ENCODE data around the gene KCNA10. TPM values are rescaled to one million over a fixed set of nuclear protein-coding genes. Genes with fewer than 3 reads are reported as not detected.
"Not testable (repeated sequence)": the region's sequence is repeated elsewhere in the genome, so short reads cannot be mapped to it uniquely, and the experiment has no call there.

Gene KCNA10
- total RNA-seq, 1 donor from 2014 or later, result not detected

GRCh38 chr1:110520827-110521226 lies 1.9 kb upstream of the KCNA10 start:
- peaks cover 19% of the 10 kb centered on the region for H3K27me3 Mint-ChIP-seq (ENCODE audit: unreplicated experiment)
- no peak for DNase-seq (ENCODE audit: extremely low spot score, unreplicated experiment)
- H3K9me3 Mint-ChIP-seq (ENCODE audit: unreplicated experiment), result no peaks in the 10 kb centered on the region
- no peak for TF ChIP-seq CTCF (IDR thresholded peaks at IDR 0.05)
- H3K4me3 Mint-ChIP-seq (ENCODE audit: unreplicated experiment), result no peak overlapping the region
- no peaks in the 10 kb centered on the region for H3K36me3 Mint-ChIP-seq (ENCODE audit: unreplicated experiment)
- no peak overlapping the region for H3K27ac Mint-ChIP-seq (ENCODE audit: unreplicated experiment)
- H3K4me1 Mint-ChIP-seq (ENCODE audit: unreplicated experiment), result no peaks in the 10 kb centered on the region

- no peak for TF ChIP-seq CTCF (IDR thresholded peaks at IDR 0.05)
- Mint-ChIP-seq H3K4me3 (ENCODE audit: unreplicated experiment) (no peak overlapping the region), H3K9me3 (ENCODE audit: unreplicated experiment) (no peaks in the 10 kb centered on the region), H3K4me1 (ENCODE audit: unreplicated experiment) (no peaks in the 10 kb centered on the region), H3K36me3 (ENCODE audit: unreplicated experiment) (no peaks in the 10 kb centered on the region), H3K27ac (ENCODE audit: unreplicated experiment) (no peak overlapping the region), H3K27me3 (ENCODE audit: unreplicated experiment) (peaks cover 3% of the 10 kb centered on the region)
- DNase-seq (ENCODE audit: extremely low spot score, unreplicated experiment), result no peak
Measured at GRCh38 chr1:110515891-110516290, 3.1 kb downstream of the KCNA10 start.

GRCh38 chr1:110515041-110515440 lies 3.9 kb downstream of the KCNA10 start:
- Mint-ChIP-seq H3K36me3 (ENCODE audit: unreplicated experiment) (no peaks in the 10 kb centered on the region), H3K4me1 (ENCODE audit: unreplicated experiment) (no peaks in the 10 kb centered on the region), H3K4me3 (ENCODE audit: unreplicated experiment) (no peak overlapping the region), H3K9me3 (ENCODE audit: unreplicated experiment) (no peaks in the 10 kb centered on the region), H3K27me3 (ENCODE audit: unreplicated experiment) (peaks cover 3% of the 10 kb centered on the region), H3K27ac (ENCODE audit: unreplicated experiment) (no peak overlapping the region)
- TF ChIP-seq CTCF (IDR thresholded peaks at IDR 0.05), result no peak
- no peak for DNase-seq (ENCODE audit: extremely low spot score, unreplicated experiment)

- Mint-ChIP-seq H3K27ac (ENCODE audit: unreplicated experiment) (no peak overlapping the region), H3K36me3 (ENCODE audit: unreplicated experiment) (no peaks in the 10 kb centered on the region), H3K27me3 (ENCODE audit: unreplicated experiment) (peaks cover 7% of the 10 kb centered on the region), H3K4me1 (ENCODE audit: unreplicated experiment) (no peaks in the 10 kb centered on the region), H3K9me3 (ENCODE audit: unreplicated experiment) (no peaks in the 10 kb centered on the region), H3K4me3 (ENCODE audit: unreplicated experiment) (no peak overlapping the region)
- DNase-seq (ENCODE audit: extremely low spot score, unreplicated experiment), result no peak
- no peak for TF ChIP-seq CTCF (IDR thresholded peaks at IDR 0.05)
Measured at GRCh38 chr1:110513511-110513910, 5.5 kb downstream of the KCNA10 start.

GRCh38 chr1:110511436-110511835 lies 7.5 kb downstream of the KCNA10 start:
- Mint-ChIP-seq H3K36me3 (ENCODE audit: unreplicated experiment) (no peaks in the 10 kb centered on the region), H3K4me3 (ENCODE audit: unreplicated experiment) (no peak overlapping the region), H3K27me3 (ENCODE audit: unreplicated experiment) (peaks cover 5% of the 10 kb centered on the region), H3K4me1 (ENCODE audit: unreplicated experiment) (no peaks in the 10 kb centered on the region), H3K9me3 (ENCODE audit: unreplicated experiment) (no peaks in the 10 kb centered on the region), H3K27ac (ENCODE audit: unreplicated experiment) (no peak overlapping the region)
- no peak for TF ChIP-seq CTCF (IDR thresholded peaks at IDR 0.05)
- DNase-seq (ENCODE audit: extremely low spot score, unreplicated experiment), result no peak

- H3K9me3 Mint-ChIP-seq (ENCODE audit: unreplicated experiment); H3K4me3 Mint-ChIP-seq (ENCODE audit: unreplicated experiment); H3K27me3 Mint-ChIP-seq (ENCODE audit: unreplicated experiment); H3K4me1 Mint-ChIP-seq (ENCODE audit: unreplicated experiment); H3K36me3 Mint-ChIP-seq (ENCODE audit: unreplicated experiment); H3K27ac Mint-ChIP-seq (ENCODE audit: unreplicated experiment); DNase-seq (ENCODE audit: extremely low spot score, unreplicated experiment): not testable (repeated sequence)
Measured at GRCh38 chr1:110510921-110511320, 8.1 kb downstream of the KCNA10 start.

Measured in osteocyte (in vitro differentiated cells).